Natural killer cell (primary cell): ENCODE data around the gene ANKRD28. TPM values are rescaled to one million over a fixed set of nuclear protein-coding genes. Genes with fewer than 3 reads are reported as not detected.
A peak's percentile ranks its signal among the peaks of the same experiment; 100 is the strongest.
"Not testable (repeated sequence)": the region's sequence is repeated elsewhere in the genome, so short reads cannot be mapped to it uniquely, and the experiment has no call there.

Experiments
- ATAC-seq, 3 donors: fragments of 150-1000 bp in 2 of 3; fragments of 200-7000 bp in 1 of 3; cut with Tn5 transposase; 1 replicate in 1 of 3; 2 replicates in 2 of 3; pipeline ENCODE4 v1.10.0; 2021; ENCODE audit warnings: mild to moderate bottlenecking in 2 of 3, moderate library complexity in 2 of 3
- DNase-seq, 2 donors: peaks; one replicate each; pipeline versions ENCODE4 v3.0.0 to v3.0.0-alpha.2; 2013 to 2021; ENCODE audit warnings: mixed read lengths in 1 of 2
- H3K27ac ChIP-seq: one replicate; pipeline ENCODE4 v1.5.1; 2013; ENCODE audit warnings: mild to moderate bottlenecking, low read length
- H3K27me3 ChIP-seq: one replicate; pipeline ENCODE4 v1.6.1; 2013; ENCODE audit warnings: low read length; ENCODE audit not compliant: control insufficient read depth, insufficient read depth
- H3K36me3 ChIP-seq: one replicate; pipeline ENCODE4 v1.6.1; 2013; ENCODE audit warnings: low read length; ENCODE audit not compliant: control insufficient read depth, insufficient read depth
- H3K4me1 ChIP-seq: one replicate; pipeline ENCODE4 v1.6.1; 2013; ENCODE audit warnings: low read length; ENCODE audit not compliant: control insufficient read depth, insufficient read depth
- H3K4me3 ChIP-seq: one replicate; pipeline ENCODE4 v1.5.1; 2013; ENCODE audit warnings: low read length
- H3K9me3 ChIP-seq: one replicate; pipeline ENCODE4 v1.6.1; 2013; ENCODE audit warnings: low read length; ENCODE audit not compliant: control insufficient read depth, insufficient read depth
- H3K27ac Mint-ChIP-seq, 2 donors: one replicate each; pipeline ENCODE4 v1.8.0; 2022; ENCODE audit warnings: mild to moderate bottlenecking in 2 of 2, mixed read lengths in 2 of 2, moderate library complexity in 1 of 2
- H3K27me3 Mint-ChIP-seq, 2 donors: one replicate each; pipeline ENCODE4 v1.8.0; 2022; ENCODE audit warnings: low read depth in 2 of 2, mixed read lengths in 2 of 2
- H3K36me3 Mint-ChIP-seq: one replicate; pipeline ENCODE4 v1.8.0; 2022; ENCODE audit warnings: mixed read lengths
- H3K4me1 Mint-ChIP-seq, 2 donors: one replicate each; pipeline ENCODE4 v1.8.0; 2022; ENCODE audit warnings: mixed read lengths in 2 of 2
- H3K4me3 Mint-ChIP-seq: one replicate; pipeline ENCODE4 v1.8.0; 2022; ENCODE audit warnings: mild to moderate bottlenecking, moderate library complexity, mixed read lengths
- H3K9me3 Mint-ChIP-seq, 2 donors: one replicate each; pipeline ENCODE4 v1.8.0; 2022; ENCODE audit warnings: mixed read lengths in 2 of 2
- WGBS: methylation state at CpG from one replicate; pipeline ENCODE4 v1.1.7; 2013; ENCODE audit warnings: missing lambda C conversion rate; ENCODE audit not compliant: insufficient coverage; 5-methylcytosine and 5-hydroxymethylcytosine counted together
- intact Hi-C: fragments of 100-400 bp; cut with micrococcal nuclease; formaldehyde crosslinking; loops from one replicate; pipeline ENCODE4 v1.14.2; 2022
- total RNA-seq, 4 donors: library from RNA; stranded (reverse); fragments of 120-200 nt in 1 of 4; gene quantifications; one replicate each; pipeline versions ENCODE4 v1.2.3 to v1.2.4, GENCODE V29; 2013 to 2022
- TF ChIP-seq, protein P1 (sequence below): fragments of 200-600 bp; IDR thresholded peaks from one replicate; pipeline ENCODE4 v1.8.0; 2022; ENCODE audit warnings: antibody characterized with exemption

ANKRD28 gene
- total RNA-seq, 3 donors from 2014 or later (not counting 1 experiment from before 2014, with no cell fraction given): 58.0 to 99.7 (median 91.7) TPM

GRCh38 chr3:15744176-15744575 lies 53.6 kb downstream of the ANKRD28 start:
- Mint-ChIP-seq H3K4me1 (peaks cover 17 to 35% of the 10 kb centered on the region in 2 donors), H3K36me3 (peaks cover 24% of the 10 kb centered on the region), H3K27ac (peak overlapping the region in 1 of 2 donors; percentile 26), H3K27me3 (no peaks in the 10 kb centered on the region), H3K9me3 (no peaks in the 10 kb centered on the region), H3K4me3 (no peak overlapping the region)
- Histone ChIP-seq H3K27me3 (no peaks in the 10 kb centered on the region), H3K27ac (no peak overlapping the region), H3K4me1 (no peaks in the 10 kb centered on the region), H3K4me3 (no peak overlapping the region), H3K9me3 (peaks cover 2% of the 10 kb centered on the region), H3K36me3 (peaks cover 4% of the 10 kb centered on the region)
- no peak for DNase-seq
- WGBS: 100% methylated on average over 6 of the region's 6 CpGs
- intact Hi-C loops: no loop called here
- no peak for ATAC-seq
- TF ChIP-seq, protein P1, sequence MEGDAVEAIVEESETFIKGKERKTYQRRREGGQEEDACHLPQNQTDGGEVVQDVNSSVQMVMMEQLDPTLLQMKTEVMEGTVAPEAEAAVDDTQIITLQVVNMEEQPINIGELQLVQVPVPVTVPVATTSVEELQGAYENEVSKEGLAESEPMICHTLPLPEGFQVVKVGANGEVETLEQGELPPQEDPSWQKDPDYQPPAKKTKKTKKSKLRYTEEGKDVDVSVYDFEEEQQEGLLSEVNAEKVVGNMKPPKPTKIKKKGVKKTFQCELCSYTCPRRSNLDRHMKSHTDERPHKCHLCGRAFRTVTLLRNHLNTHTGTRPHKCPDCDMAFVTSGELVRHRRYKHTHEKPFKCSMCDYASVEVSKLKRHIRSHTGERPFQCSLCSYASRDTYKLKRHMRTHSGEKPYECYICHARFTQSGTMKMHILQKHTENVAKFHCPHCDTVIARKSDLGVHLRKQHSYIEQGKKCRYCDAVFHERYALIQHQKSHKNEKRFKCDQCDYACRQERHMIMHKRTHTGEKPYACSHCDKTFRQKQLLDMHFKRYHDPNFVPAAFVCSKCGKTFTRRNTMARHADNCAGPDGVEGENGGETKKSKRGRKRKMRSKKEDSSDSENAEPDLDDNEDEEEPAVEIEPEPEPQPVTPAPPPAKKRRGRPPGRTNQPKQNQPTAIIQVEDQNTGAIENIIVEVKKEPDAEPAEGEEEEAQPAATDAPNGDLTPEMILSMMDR: no peak

DNA sequence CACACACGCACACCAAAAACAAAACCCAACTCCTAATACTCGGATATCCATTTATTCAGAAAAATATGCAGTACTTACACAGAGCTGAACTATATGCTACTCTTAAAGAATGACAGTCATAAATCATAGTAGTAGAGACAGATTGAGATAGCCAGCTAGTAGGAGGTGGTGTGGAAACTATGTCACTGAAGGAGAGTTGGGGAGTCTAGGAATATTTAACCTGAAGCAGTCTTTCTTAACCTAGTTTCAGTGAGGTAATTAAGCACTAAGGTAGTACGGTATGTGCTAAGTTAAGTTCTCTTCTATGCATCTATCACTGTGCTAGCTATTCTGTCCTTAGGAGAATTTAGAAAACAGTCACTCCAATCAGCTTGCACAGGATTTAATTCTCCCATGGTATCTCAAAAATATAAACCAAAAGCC lies 54.2 kb downstream of the ANKRD28 start:
- Mint-ChIP-seq H3K27ac (peak overlapping the region in 1 of 2 donors; percentile 39), H3K36me3 (peaks cover 27% of the 10 kb centered on the region), H3K4me3 (no peak overlapping the region), H3K4me1 (peaks cover 17 to 35% of the 10 kb centered on the region in 2 donors), H3K9me3 (no peaks in the 10 kb centered on the region), H3K27me3 (no peaks in the 10 kb centered on the region)
- TF ChIP-seq, protein P1: no peak
- DNase-seq (no peak), ATAC-seq (no peak)
- H3K9me3 ChIP-seq: peaks cover 7% of the 10 kb centered on the region
- no peak overlapping the region for H3K4me3 ChIP-seq
- no peak overlapping the region for H3K27ac ChIP-seq
- intact Hi-C loops: no loop called here
- H3K36me3 ChIP-seq: peaks cover 4% of the 10 kb centered on the region
- no peaks in the 10 kb centered on the region for H3K27me3 ChIP-seq
- WGBS: 93% methylated on average over 3 of the region's 3 CpGs
- H3K4me1 ChIP-seq: no peaks in the 10 kb centered on the region

GRCh38 chr3:15742236-15742635 lies 55.5 kb downstream of the ANKRD28 start:
- H3K4me1 Mint-ChIP-seq: peaks cover 10 to 26% of the 10 kb centered on the region in 2 donors
- not testable (repeated sequence) for DNase-seq

DNA sequence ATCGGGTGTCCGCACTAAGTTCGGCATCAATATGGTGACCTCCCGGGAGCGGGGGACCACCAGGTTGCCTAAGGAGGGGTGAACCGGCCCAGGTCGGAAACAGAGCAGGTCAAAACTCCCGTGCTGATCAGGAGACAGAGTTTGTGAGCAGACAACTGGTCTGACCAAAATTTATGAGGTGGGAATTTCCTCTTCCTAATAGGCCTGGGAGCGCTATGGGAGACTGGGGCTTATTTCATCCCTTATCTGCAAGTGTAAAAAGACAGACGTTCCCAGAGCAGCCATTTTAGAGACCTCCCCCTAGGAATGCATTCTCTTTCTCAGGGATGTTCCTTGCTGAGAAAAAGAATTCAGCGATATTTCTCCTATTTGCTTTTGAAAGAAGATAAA lies 59.2 kb downstream of the ANKRD28 start:
- H3K4me3 Mint-ChIP-seq, ATAC-seq, H3K27me3 ChIP-seq, H3K27me3 Mint-ChIP-seq, intact Hi-C loops, H3K4me3 ChIP-seq, H3K27ac ChIP-seq, H3K9me3 Mint-ChIP-seq, H3K4me1 ChIP-seq, DNase-seq, H3K4me1 Mint-ChIP-seq: not testable (repeated sequence)
- over 99% methylated on average over 7 of the region's 11 CpGs for WGBS
- peaks cover 22% of the 10 kb centered on the region for H3K36me3 ChIP-seq
- peaks cover 16% of the 10 kb centered on the region for H3K9me3 ChIP-seq
- H3K27ac Mint-ChIP-seq: peak overlapping the region in 1 of 2 donors; percentile 14
- peaks cover 43% of the 10 kb centered on the region for H3K36me3 Mint-ChIP-seq

More at GRCh38 chr3:15742236-15742635, 55.5 kb downstream of the ANKRD28 start:
- H3K4me3 ChIP-seq, H3K4me3 Mint-ChIP-seq, ATAC-seq, H3K27me3 Mint-ChIP-seq, H3K9me3 Mint-ChIP-seq, intact Hi-C loops, H3K27ac ChIP-seq, H3K27ac Mint-ChIP-seq, H3K27me3 ChIP-seq, H3K36me3 ChIP-seq, H3K4me1 ChIP-seq: not testable (repeated sequence)
- peaks cover 35% of the 10 kb centered on the region for H3K36me3 Mint-ChIP-seq
- 100% methylated on average over 1 of the region's 26 CpGs for WGBS
- H3K9me3 ChIP-seq: peaks cover 16% of the 10 kb centered on the region
